ENCODE results near the gene FABP6. TPM values are rescaled to one million over a fixed set of nuclear protein-coding genes. Genes with fewer than 3 reads are reported as not detected.

FABP6 gene
- total and polyA plus RNA-seq, 8 donors = not detected

- Histone ChIP-seq H3K9me3 (no peaks in the 10 kb centered on the region), H3K27me3 (no peaks in the 10 kb centered on the region), H3K36me3 (no peaks in the 10 kb centered on the region), H3K4me1 (no peaks in the 10 kb centered on the region), H3K27ac (no peak overlapping the region), H3K4me3 (peak overlapping the region in 2 of 4 donors; percentile 28 to 30)
- 35 to 39% methylated on average over 8 of the region's 8 CpGs for WGBS, 2 donors
- peak in 1 of 6 donors; percentile 24 for DNase-seq
- no peak for FAIRE-seq
- no peak for TF ChIP-seq CTCF (IDR thresholded peaks at IDR 0.05)
- intact Hi-C loops (cut with DNase I) = loop anchor here (5.0 to 10.0 kb wide), 3 partner anchors 148 to 174 kb away; no protein-coding TSS in a partner anchor
- ATAC-seq = no peak
Observed at GRCh38 chr5:160198841-160199409, 30.4 kb upstream of the FABP6 start.

GRCh38 chr5:160199410-160199911, 29.8 kb upstream of the FABP6 start:
- ATAC-seq = peak; percentile 99 to 100 (median 99)
- TF ChIP-seq CTCF (IDR thresholded peaks at IDR 0.05) = peak; percentile 85 to 98 (median 97)
- Histone ChIP-seq H3K36me3 (no peaks in the 10 kb centered on the region), H3K4me1 (no peaks in the 10 kb centered on the region), H3K4me3 (peak overlapping the region in 2 of 4 donors; percentile 28 to 30), H3K27ac (no peak overlapping the region), H3K27me3 (no peaks in the 10 kb centered on the region), H3K9me3 (no peaks in the 10 kb centered on the region)
- DNase-seq = peak; percentile 43 to 95 (median 71)
- intact Hi-C loops (cut with DNase I) = loop anchor here (5.0 to 10.0 kb wide), 3 partner anchors 148 to 175 kb away; no protein-coding TSS in a partner anchor
- no peak for FAIRE-seq
- 2% methylated on average over 25 to 30 of the region's 30 CpGs for WGBS, 2 donors

- Histone ChIP-seq H3K27ac (no peak overlapping the region), H3K4me1 (no peaks in the 10 kb centered on the region), H3K36me3 (no peaks in the 10 kb centered on the region), H3K4me3 (no peak overlapping the region), H3K27me3 (no peaks in the 10 kb centered on the region), H3K9me3 (no peaks in the 10 kb centered on the region)
- DNase-seq (no peak), FAIRE-seq (no peak), ATAC-seq (no peak)
- WGBS, 2 donors = 75 to 77% methylated on average over 2 of the region's 2 CpGs
- TF ChIP-seq CTCF (IDR thresholded peaks at IDR 0.05) = no peak
- intact Hi-C loops (cut with DNase I) = no loop called here
Observed at GRCh38 chr5:160207061-160207460, 22.2 kb upstream of the FABP6 start.

GRCh38 chr5:160209917-160210316, 19.4 kb upstream of the FABP6 start:
- H3K27ac ChIP-seq = no peak overlapping the region
- 53 to 71% methylated on average over 2 of the region's 2 CpGs for WGBS, 2 donors
- no peak for TF ChIP-seq CTCF (IDR thresholded peaks at IDR 0.05)
- intact Hi-C loops (cut with DNase I) = no loop called here
- H3K4me3 ChIP-seq = no peak overlapping the region
- no peaks in the 10 kb centered on the region for H3K9me3 ChIP-seq
- H3K4me1 ChIP-seq = no peaks in the 10 kb centered on the region
- H3K27me3 ChIP-seq = no peaks in the 10 kb centered on the region
- FAIRE-seq (no peak), ATAC-seq (peak; percentile 75 to 94 (median 88)), DNase-seq (peak in 2 of 6 donors; percentile 13 to 22)
- no peaks in the 10 kb centered on the region for H3K36me3 ChIP-seq

- FAIRE-seq (no peak), ATAC-seq (no peak), DNase-seq (no peak)
- Histone ChIP-seq H3K9me3 (no peaks in the 10 kb centered on the region), H3K27me3 (no peaks in the 10 kb centered on the region), H3K36me3 (no peaks in the 10 kb centered on the region), H3K27ac (no peak overlapping the region), H3K4me1 (no peaks in the 10 kb centered on the region), H3K4me3 (no peak overlapping the region)
- TF ChIP-seq CTCF (IDR thresholded peaks at IDR 0.05) = no peak
- 73 to 74% methylated on average over 9 of the region's 9 CpGs for WGBS, 2 donors
- intact Hi-C loops (cut with DNase I) = no loop called here
Observed at GRCh38 chr5:160210606-160211005, 18.7 kb upstream of the FABP6 start.

Data from pancreas (tissue), 10 donors.